Stimulated activated naive CD8-positive, alpha-beta T cell treated with anti-CD3 and anti-CD28 coated beads, Interleukin-15, amount 100 ng/mL, for 72 hours (primary cell): ENCODE measurements around the gene ZFYVE16.
"Not testable (repeated sequence)": the region's sequence is repeated elsewhere in the genome, so short reads cannot be mapped to it uniquely, and the experiment has no call there.

Experiments
- ATAC-seq: fragments of 150-1000 bp; cut with Tn5 transposase; 2 replicates; pipeline ENCODE4 v1.10.0; 2021; ENCODE audit warnings: mild to moderate bottlenecking, moderate library complexity
- DNase-seq, 2 donors: peaks; one replicate each; pipeline ENCODE4 v3.0.0; 2021 to 2022
- H3K27ac Mint-ChIP-seq, 2 donors: one replicate each; pipeline ENCODE4 v1.8.0; 2022; ENCODE audit warnings: mild to moderate bottlenecking in 2 of 2, mixed read lengths in 2 of 2, moderate library complexity in 2 of 2
- H3K27me3 Mint-ChIP-seq: one replicate; pipeline ENCODE4 v1.8.0; 2022; ENCODE audit warnings: mixed read lengths
- H3K4me1 Mint-ChIP-seq: one replicate; pipeline ENCODE4 v1.8.0; 2022; ENCODE audit warnings: mild to moderate bottlenecking, mixed read lengths
- H3K4me3 Mint-ChIP-seq, 2 donors: one replicate each; pipeline ENCODE4 v1.8.0; 2022; ENCODE audit warnings: mild to moderate bottlenecking in 2 of 2, mixed read lengths in 2 of 2, moderate library complexity in 1 of 2
- H3K9me3 Mint-ChIP-seq, 2 donors: one replicate each; pipeline ENCODE4 v1.8.0; 2022; ENCODE audit warnings: mixed read lengths in 2 of 2

The ZFYVE16 gene

DNA sequence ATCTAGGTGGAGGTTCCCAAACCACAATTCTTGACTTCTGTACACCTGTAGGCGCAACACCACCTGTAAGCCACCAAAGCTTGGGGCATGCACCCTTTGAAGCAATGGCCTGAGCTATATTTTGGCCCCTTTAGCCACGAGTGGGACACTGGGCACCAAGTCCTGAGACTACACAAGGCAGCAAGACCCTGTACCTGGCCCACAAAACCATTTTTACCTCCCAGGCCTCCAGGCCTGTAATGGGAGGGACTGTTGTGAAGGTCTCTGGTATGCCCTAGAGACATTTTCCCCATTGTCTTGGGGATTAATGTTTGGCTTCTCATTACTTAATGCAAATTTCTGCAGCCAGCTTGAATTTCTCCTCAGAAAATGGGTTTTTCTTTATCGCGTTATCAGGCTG is 55.4 kb downstream of the ZFYVE16 start:
- Mint-ChIP-seq H3K27ac (no peak overlapping the region), H3K9me3 (peaks cover 22 to 29% of the 10 kb centered on the region in 2 donors), H3K27me3 (no peaks in the 10 kb centered on the region), H3K4me3 (no peak overlapping the region), H3K4me1 (no peaks in the 10 kb centered on the region)
- DNase-seq (no peak), ATAC-seq (no peak)

DNA sequence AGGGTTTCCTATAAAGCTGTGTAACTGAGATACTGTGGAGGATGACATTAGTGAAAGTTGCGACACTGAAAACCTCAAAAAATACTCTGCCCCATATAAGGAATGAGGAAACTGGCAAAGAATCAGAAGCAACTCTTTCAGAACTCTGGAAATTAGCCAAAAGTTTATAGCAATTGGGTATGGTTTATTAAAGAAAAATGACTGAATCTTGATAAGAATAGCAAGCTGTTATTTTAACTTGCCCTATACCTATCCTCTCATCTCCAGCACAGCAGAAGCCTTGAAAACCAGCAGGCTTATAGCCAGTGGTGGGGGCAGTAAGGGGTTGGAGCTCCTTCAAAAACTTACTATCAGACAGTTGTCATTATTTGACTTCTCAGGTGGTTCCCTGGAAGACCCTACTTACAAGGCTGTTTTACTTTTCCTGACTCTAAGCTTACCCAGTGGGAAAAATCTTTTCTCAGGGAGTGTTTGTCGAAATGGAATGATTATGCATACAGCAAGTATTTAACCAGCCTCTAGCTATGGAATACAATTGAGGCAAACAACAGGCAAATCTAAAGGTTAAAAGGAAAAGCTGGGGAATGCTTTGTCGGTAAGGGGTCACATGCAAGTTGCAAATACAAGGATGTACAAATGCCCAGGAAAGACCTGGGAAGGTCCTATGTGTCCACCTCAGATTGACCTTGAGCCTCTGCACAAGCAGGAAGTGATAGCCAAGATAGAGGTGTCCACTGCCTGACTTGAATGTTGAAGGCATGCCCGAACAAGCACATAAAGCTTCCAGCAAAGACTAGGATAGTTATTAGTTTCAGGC is 59.0 kb downstream of the ZFYVE16 start:
- Mint-ChIP-seq H3K9me3 (peaks cover 34 to 45% of the 10 kb centered on the region in 2 donors), H3K27me3 (no peaks in the 10 kb centered on the region), H3K4me1 (no peaks in the 10 kb centered on the region), H3K27ac (no peak overlapping the region), H3K4me3 (no peak overlapping the region)
- DNase-seq (no peak), ATAC-seq (no peak)

DNA sequence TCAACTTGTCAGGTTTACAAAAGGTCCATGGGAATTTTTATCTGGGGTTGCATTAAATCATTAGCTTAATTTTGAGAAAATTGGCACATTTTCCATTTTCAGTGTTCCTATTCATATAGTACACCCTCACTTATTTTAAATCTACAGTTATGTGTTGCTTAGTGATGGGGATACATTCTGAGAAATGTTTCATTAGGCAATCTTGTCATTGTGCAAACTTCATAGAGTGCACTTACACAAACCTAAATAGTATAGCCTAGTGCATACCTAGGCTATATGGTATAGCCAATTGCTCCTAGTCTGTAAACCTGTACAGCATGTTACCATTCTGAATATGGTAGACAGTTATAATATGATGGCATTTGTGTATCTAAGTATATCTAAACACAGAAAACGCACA is 60.3 kb downstream of the ZFYVE16 start:
- DNase-seq (no peak), ATAC-seq (no peak)
- no peak overlapping the region for H3K27ac Mint-ChIP-seq
- no peaks in the 10 kb centered on the region for H3K27me3 Mint-ChIP-seq
- H3K4me1 Mint-ChIP-seq, result no peaks in the 10 kb centered on the region
- peaks cover 32 to 33% of the 10 kb centered on the region in 2 donors for H3K9me3 Mint-ChIP-seq
- H3K4me3 Mint-ChIP-seq, result no peak overlapping the region

DNA sequence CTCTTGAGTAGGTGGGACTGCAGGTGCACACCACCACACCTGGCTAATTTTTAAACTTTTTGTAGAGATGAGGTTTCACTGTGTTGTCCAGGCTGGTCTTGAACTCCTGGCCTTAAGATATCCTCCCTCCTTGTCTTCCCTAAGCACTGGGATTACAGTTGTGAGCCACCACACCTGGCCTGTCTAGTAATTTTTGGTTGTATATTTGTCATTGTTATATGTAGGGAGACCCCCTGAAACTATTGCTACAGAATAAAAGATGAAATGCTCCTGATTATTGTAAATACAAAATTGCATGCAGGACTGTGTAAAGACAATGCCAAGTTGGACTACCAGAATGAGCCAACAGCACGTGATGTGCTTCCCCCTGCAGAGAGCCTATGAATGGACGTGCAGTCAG is 62.8 kb downstream of the ZFYVE16 start:
- ATAC-seq, H3K27ac Mint-ChIP-seq, H3K4me3 Mint-ChIP-seq, H3K4me1 Mint-ChIP-seq, H3K27me3 Mint-ChIP-seq, DNase-seq: not testable (repeated sequence)
- peaks cover 15 to 18% of the 10 kb centered on the region in 2 donors for H3K9me3 Mint-ChIP-seq

DNA sequence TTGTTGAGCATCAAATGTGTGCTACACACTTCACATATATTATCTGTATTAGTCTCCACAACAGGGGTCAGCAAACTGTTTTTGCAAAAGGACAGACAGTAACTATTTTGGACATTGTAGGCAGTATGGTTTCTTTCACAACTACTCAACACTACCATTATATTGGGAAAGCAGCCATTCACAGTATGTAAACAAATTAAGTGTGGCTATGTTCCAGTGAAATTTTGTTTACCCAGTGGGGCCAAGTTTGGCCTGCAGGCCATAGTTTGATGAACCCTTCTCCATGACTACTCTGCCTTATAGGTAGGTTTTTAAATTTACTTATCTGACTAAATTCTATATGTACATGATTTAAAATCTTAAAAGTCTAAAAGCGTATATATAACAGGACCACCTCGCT is 67.1 kb downstream of the ZFYVE16 start:
- H3K9me3 Mint-ChIP-seq, result peaks cover 7 to 9% of the 10 kb centered on the region in 2 donors
- H3K4me1 Mint-ChIP-seq, result no peaks in the 10 kb centered on the region
- ATAC-seq (no peak), DNase-seq (no peak)
- H3K27ac Mint-ChIP-seq, result no peak overlapping the region
- H3K4me3 Mint-ChIP-seq, result no peak overlapping the region
- H3K27me3 Mint-ChIP-seq, result no peaks in the 10 kb centered on the region

DNA sequence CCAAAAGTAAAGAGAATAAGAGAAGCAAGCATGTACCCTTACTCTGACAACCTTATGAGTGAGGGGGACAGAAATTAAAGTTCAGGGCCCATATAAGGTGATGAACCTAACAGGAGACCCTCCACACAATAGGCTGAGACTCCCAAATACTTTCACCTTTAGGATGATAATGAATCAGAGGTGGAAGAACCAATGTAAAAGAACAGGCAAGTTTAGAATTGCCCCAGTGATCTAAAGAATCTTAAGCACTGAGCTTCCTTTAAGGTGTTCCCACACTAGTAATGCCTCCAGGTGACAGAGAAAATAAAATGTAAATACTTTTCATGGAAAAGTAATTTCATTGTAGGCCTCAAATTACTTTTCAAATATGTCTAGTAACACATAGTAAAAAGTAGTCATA is 71.8 kb downstream of the ZFYVE16 start:
- DNase-seq (no peak), ATAC-seq (no peak)
- peaks cover 5 to 17% of the 10 kb centered on the region in 2 donors for H3K9me3 Mint-ChIP-seq
- H3K27ac Mint-ChIP-seq, result no peak overlapping the region
- peaks cover 8% of the 10 kb centered on the region for H3K4me1 Mint-ChIP-seq
- H3K27me3 Mint-ChIP-seq, result no peaks in the 10 kb centered on the region
- no peak overlapping the region for H3K4me3 Mint-ChIP-seq

DNA sequence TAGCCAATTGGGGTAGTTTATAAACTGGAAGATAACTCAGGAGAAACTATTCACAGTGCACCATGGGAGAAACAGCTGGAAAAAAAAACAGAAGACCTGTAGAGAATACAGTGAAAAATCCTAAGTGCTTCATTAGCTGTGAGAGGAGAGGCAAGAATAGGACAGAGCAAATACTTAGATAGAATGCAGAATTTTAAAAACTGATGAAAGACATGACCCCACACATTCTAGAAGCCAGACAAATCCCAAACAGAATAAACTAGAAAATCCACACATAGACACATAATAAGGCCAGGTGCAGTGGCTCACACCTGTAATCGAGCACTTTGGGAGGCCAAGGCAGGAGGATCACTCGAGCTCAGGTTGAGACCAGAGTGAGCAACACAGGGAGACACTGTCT is 72.5 kb downstream of the ZFYVE16 start:
- Mint-ChIP-seq H3K9me3 (peaks cover 5 to 17% of the 10 kb centered on the region in 2 donors), H3K27me3 (no peaks in the 10 kb centered on the region), H3K27ac (no peak overlapping the region)

DNA sequence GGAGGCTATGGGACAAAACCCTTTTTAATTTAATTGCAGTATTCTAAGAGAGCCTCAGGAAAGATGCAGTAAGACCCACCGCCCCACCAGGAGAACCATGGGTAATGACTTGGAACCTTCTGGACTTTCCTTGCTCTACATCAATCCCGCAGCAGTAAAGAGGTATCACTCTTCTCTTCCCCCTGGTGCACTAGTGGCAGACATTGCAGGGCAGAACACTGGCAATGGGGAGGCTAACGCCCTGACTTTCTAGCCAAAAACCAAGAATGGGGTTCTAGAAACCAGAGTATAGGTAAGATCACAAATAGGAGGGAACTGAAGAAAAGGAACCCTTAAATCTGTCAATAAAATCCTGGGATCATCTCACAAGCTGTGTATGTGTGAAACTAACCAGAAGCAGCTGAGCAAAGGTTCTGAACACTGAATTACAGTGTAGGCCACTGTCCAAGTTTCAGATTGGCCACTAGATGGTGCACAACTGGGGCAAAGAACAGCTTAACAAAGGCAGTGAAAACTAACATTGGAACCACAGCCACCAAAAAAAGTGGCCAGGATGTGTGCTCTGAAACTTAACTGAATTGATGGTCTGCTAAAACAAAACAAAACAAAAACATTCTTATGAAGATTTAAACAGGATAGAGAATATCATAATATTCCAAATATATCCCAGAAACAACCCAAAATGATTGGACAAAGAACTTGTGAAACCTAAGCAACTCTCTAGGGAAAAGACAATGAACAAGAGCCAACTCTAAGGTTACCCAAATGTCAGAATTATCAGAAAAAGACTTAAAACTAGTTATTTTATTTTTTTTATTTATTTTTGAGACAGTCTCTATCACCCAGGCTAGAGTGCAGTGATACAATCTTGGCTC is 73.4 kb downstream of the ZFYVE16 start:
- Mint-ChIP-seq H3K9me3 (peaks cover 5 to 17% of the 10 kb centered on the region in 2 donors), H3K27me3 (no peaks in the 10 kb centered on the region), H3K4me3 (no peak overlapping the region), H3K27ac (no peak overlapping the region), H3K4me1 (peaks cover 8% of the 10 kb centered on the region)
- ATAC-seq, result peak; percentile 87
- DNase-seq, result peak; percentile 23 to 44

More for the DNA sequence above, 72.5 kb downstream of the ZFYVE16 start:
- ATAC-seq (no peak), DNase-seq (no peak)
- Mint-ChIP-seq H3K4me1 (peaks cover 8% of the 10 kb centered on the region), H3K4me3 (no peak overlapping the region)

DNA sequence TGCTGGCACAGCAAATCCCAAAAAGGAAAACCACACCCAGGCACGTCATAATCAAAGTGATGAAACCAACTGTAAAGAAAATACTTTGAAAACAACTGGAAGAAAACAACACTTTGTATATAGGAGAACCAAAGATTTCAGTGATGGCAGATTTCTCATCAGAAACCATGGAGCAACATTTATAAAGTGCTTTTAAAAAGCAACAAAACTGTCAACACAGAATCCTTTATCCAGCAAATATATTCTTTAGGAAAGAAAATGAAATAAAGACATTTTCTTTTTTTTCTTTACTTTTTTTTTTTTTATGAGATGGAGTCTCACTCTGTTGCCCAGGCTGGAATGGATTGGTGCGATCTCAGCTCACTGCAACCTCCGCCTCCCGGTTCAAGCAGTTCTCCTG is 74.7 kb downstream of the ZFYVE16 start:
- peaks cover 5 to 17% of the 10 kb centered on the region in 2 donors for H3K9me3 Mint-ChIP-seq

DNA sequence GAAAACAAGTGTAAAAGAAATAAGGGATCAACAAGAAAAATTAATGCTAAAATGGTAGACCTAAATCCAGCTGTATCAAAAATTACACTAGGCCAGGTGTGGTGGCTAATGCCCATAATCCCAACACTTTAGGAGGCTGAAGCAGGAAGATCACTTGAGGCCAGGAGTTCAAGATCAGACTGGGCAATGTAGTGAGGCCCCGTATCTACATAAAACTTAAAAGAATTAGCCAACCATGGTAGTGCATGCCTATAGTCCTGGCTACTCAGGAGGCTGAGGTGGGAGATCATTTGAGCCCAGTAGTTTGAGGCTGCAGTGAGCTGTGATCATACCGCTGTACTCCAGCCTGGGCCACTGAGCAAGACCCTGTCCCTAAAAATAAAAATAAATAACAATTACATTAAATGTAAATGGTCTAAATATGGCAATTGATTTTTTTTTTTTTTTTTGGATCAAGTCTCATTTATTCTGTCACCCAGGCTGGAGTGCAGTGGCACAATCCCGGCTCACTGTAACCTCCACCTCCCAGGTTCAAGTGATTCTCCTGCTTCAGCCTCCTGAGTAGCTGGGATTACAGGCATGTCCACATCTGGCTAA is 75.9 kb downstream of the ZFYVE16 start:
- H3K27ac Mint-ChIP-seq, result no peak overlapping the region
- peaks cover 20% of the 10 kb centered on the region for H3K27me3 Mint-ChIP-seq
- peaks cover 5 to 17% of the 10 kb centered on the region in 2 donors for H3K9me3 Mint-ChIP-seq
- ATAC-seq, result no peak
- H3K4me3 Mint-ChIP-seq, result no peak overlapping the region
- peaks cover 29% of the 10 kb centered on the region for H3K4me1 Mint-ChIP-seq
- DNase-seq, result no peak

More for the DNA sequence above, 74.7 kb downstream of the ZFYVE16 start:
- peaks cover 12% of the 10 kb centered on the region for H3K27me3 Mint-ChIP-seq
- H3K4me1 Mint-ChIP-seq, result peaks cover 18% of the 10 kb centered on the region
- H3K27ac Mint-ChIP-seq, result peak overlapping the region in 1 of 2 donors; percentile 34
- no peak overlapping the region for H3K4me3 Mint-ChIP-seq
- no peak for ATAC-seq
- no peak for DNase-seq

DNA sequence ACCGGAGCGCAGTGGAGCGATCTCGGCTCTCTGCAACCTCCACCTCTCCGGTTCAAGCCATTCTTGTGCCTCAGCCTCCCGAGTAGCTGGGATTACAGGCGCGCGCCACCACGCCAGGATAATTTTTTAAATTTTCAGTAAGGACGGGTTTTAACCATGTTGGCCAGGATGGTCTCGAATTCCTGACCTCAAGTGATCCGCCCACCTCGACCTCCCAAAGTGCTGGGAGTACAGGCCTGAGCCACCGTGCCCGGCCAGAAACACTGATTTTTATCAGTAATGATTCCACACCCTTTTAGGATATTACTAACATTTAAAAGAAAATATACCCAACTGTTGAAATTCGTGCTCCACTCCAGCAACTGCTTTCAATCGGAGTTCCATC is 79.6 kb downstream of the ZFYVE16 start:
- ATAC-seq (no peak), DNase-seq (no peak)
- Mint-ChIP-seq H3K27ac (peak overlapping the region in 1 of 2 donors; percentile 58), H3K27me3 (peaks cover 29% of the 10 kb centered on the region), H3K4me3 (peak overlapping the region; percentile 85 to 88), H3K4me1 (peaks cover 22% of the 10 kb centered on the region), H3K9me3 (peaks cover 0 to 10% of the 10 kb centered on the region in 2 donors)

DNA sequence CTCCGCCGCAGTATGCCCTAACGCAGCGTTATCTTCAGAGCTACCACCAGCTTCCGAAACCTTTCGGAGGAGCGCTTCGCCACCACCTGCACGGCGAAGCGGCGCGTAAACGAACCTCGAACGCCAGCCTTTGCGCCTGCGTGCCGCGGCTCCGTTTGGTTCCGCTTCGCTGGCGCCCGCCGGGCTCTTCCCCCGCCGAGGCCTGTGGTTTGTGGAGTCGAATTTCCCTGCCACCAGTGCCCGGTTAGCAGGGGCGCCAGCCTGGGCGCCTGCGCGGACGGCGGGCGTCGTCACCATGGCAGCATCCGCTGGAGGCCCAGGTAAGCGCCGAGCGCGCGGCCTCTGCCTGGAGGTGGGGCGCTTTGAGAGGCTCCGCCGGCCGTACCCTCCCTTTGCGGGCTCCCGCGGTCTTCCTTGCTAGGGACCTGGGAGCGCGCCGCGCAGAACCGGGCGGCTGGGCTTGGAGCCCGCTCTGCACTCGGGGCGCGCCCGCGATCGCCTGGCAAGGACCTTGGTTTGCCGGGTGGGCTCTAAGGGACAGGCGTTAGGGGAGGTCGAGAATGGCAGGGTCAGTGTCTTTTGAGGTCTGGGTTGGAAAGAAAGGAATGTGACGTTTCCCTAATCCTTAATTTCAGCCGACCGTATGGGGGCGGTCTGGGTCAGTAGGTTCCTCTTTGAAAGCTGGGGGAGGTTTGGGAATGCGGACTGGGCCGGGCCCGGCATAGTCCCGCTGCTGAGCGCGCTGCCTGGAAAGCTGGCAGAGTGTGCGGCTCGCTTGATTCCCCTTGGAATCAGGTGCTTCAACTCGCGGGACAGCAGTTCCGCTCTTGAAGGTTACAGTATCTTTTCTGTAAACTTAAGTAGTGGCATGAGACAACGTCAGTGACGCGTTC is 80.2 kb downstream of the ZFYVE16 start, which contains the start of gene FAM151B:
Gene FAM151B, plus strand, starts transcription at position 272 of the 893 bp plus-strand sequence. Its CDS starts 24 bp downstream, at position 296.
- Mint-ChIP-seq H3K4me3 (peak within 1 kb of the TSS; percentile 85 to 88), H3K27me3 (peaks cover 29% of the 10 kb centered on the region), H3K4me1 (peaks cover 22% of the 10 kb centered on the region), H3K9me3 (peaks cover 0 to 4% of the 10 kb centered on the region in 2 donors), H3K27ac (peak within 1 kb of the TSS; percentile 48 to 88)
- DNase-seq (peak; percentile 72 to 87), ATAC-seq (peak; percentile 97)

DNA sequence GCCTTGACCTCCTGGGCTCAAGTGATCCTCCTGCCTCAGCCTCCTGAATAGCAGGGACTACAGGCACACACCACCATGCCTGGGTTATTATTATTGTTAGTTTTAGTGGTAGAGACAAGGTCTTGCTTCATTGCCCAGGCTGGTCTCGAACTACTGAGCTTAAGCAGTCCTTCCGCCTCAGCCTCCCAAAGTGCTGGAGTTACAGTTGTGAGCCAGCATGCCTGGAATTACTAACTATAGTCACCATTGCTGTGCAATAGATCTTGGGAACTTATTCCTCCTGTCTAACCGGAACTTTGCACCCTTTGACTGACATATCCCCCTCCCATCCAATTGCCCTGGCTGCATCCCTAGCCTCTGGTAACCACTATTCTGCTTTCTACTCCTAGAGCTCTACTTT is 83.4 kb downstream of the ZFYVE16 start:
- H3K9me3 Mint-ChIP-seq, result no peaks in the 10 kb centered on the region
- DNase-seq (no peak), ATAC-seq (no peak)
- no peak overlapping the region for H3K27ac Mint-ChIP-seq
- H3K27me3 Mint-ChIP-seq, result peaks cover 29% of the 10 kb centered on the region
- H3K4me3 Mint-ChIP-seq, result no peak overlapping the region
- H3K4me1 Mint-ChIP-seq, result peaks cover 22% of the 10 kb centered on the region

DNA sequence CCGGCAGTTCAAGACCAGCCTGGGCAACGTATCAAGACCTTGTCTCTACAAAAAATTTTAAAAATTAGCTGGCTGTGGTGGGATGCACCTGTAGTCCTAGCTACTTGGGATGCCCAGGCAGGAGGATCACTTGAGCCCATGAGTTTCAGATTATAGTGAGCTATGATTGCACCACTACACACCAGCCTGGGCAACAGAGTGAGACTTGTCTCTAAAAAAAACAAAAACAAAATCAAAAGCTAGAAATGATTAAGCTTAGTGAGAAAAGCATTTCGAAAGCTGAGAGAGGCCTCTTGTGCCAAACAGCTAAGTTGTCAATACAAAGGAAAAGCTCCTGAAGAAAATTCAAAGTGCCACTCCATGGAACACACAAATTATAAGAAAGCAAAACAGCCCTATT is 84.9 kb downstream of the ZFYVE16 start:
- Mint-ChIP-seq H3K27ac (no peak overlapping the region), H3K9me3 (no peaks in the 10 kb centered on the region), H3K4me1 (peaks cover 9% of the 10 kb centered on the region), H3K27me3 (peaks cover 17% of the 10 kb centered on the region), H3K4me3 (no peak overlapping the region)
- no peak for DNase-seq
- no peak for ATAC-seq

DNA sequence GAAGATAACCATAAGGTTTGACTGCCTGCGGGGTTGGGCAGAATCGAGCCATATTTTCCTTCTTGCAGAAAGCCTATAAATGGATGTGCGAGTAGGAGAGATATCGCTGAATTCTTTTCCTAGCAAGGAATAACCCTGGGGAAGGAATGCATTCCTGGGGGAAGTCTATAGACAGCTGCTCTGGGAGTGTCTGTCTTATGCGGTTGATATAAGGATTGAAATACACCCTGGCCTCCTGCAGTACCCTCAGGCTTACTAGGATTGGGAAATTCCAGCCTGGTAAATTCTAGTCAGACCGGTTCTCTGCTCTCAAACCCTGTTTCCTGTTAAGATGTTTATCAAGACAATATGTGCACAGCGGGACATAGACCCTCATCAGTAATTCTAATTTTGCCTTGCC is 85.6 kb downstream of the ZFYVE16 start:
- not testable (repeated sequence) for H3K4me1 Mint-ChIP-seq, ATAC-seq, H3K9me3 Mint-ChIP-seq, H3K4me3 Mint-ChIP-seq, H3K27ac Mint-ChIP-seq, DNase-seq
- H3K27me3 Mint-ChIP-seq, result peaks cover 13% of the 10 kb centered on the region
